Thymus (tissue), 11 donors: ENCODE results near the gene LARP7. TPM values are rescaled to one million over a fixed set of nuclear protein-coding genes. Genes with fewer than 3 reads are reported as not detected.
"Not testable (repeated sequence)": the region's sequence is repeated elsewhere in the genome, so short reads cannot be mapped to it uniquely, and the experiment has no call there.

Experiments used
- DNase-seq, 9 donors: peaks; one replicate each; pipeline ENCODE4 v3.0.0-alpha.2; 2013; ENCODE audit warnings: low spot score in 9 of 9, low read depth in 6 of 9, missing footprints in 1 of 9
- H3K27ac ChIP-seq, 2 donors: one replicate each; pipeline ENCODE4 v1.5.1; 2013; ENCODE audit warnings: control low read depth in 1 of 2, low read depth in 1 of 2, low read length in 1 of 2, mild to moderate bottlenecking in 1 of 2, moderate library complexity in 1 of 2
- H3K27me3 ChIP-seq, 2 donors: one replicate each; pipeline ENCODE4 v1.5.1; 2013; ENCODE audit warnings: low read length in 1 of 2; ENCODE audit not compliant: control insufficient read depth in 2 of 2, insufficient read depth in 1 of 2
- H3K36me3 ChIP-seq, 2 donors: one replicate each; pipeline ENCODE4 v1.5.1; 2013; ENCODE audit warnings: low read length in 1 of 2, mild to moderate bottlenecking in 1 of 2, moderate library complexity in 1 of 2; ENCODE audit not compliant: control insufficient read depth in 2 of 2, insufficient read depth in 2 of 2
- H3K4me1 ChIP-seq, 2 donors: one replicate each; pipeline ENCODE4 v1.5.1; 2013; ENCODE audit warnings: low read length in 2 of 2; ENCODE audit not compliant: control insufficient read depth in 2 of 2, insufficient read depth in 2 of 2
- H3K4me3 ChIP-seq, 2 donors: one replicate each; pipeline ENCODE4 v1.5.1; 2013; ENCODE audit warnings: low read length in 2 of 2, control low read depth in 1 of 2, mild to moderate bottlenecking in 1 of 2
- H3K9me3 ChIP-seq, 2 donors: one replicate each; pipeline ENCODE4 v1.5.1; 2013; ENCODE audit warnings: low read length in 1 of 2, mild to moderate bottlenecking in 1 of 2; ENCODE audit not compliant: control insufficient read depth in 2 of 2, insufficient read depth in 1 of 2
- WGBS: extraction: QIAGEN DNeasy Blood & Tissue Kit; methylation state at CpG from one replicate; pipeline ENCODE4 v1.1.7; 2013; 5-methylcytosine and 5-hydroxymethylcytosine counted together
- polyA plus RNA-seq: library from polyadenylated mRNA; stranded (reverse); fragments of 200-250 nt; gene quantifications from one replicate; pipeline ENCODE4 v1.2.3, GENCODE V29; 2013
- total RNA-seq: library from RNA; stranded (reverse); fragments of 120-200 nt; gene quantifications from one replicate; pipeline ENCODE4 v1.2.4, GENCODE V29; 2013
- donor health status: healthy.

Gene LARP7
- total and polyA plus RNA-seq, 2 donors = 74.3 to 77.1 TPM

DNA sequence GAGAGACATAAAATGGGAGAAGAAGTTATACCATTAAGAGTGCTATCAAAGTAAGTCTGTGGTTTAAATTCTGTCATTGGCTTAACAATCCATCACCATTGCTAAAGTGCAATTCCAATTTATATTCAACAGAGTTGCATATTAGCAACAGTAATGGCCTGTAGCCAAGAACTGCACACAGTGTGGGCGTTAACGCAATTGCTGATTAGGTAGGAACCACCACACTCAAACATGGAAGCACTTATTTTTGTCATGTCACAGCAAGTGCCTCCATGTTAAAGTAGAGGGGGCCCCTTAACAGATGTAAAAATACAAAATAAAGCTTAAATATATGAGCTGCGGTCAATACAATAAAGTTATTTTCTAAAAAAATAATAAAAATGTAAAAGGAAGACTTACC lies 10.8 kb downstream of the LARP7 start:
- Histone ChIP-seq H3K4me1 (no peaks in the 10 kb centered on the region), H3K36me3 (peaks cover 21 to 55% of the 10 kb centered on the region in 2 donors), H3K27ac (no peak overlapping the region), H3K27me3 (no peaks in the 10 kb centered on the region), H3K4me3 (no peak overlapping the region), H3K9me3 (no peaks in the 10 kb centered on the region)
- 98% methylated on average over 3 of the region's 3 CpGs for WGBS
- no peak for DNase-seq

- Histone ChIP-seq H3K4me3 (no peak overlapping the region), H3K36me3 (peaks cover 26 to 61% of the 10 kb centered on the region in 2 donors), H3K27ac (no peak overlapping the region), H3K27me3 (no peaks in the 10 kb centered on the region), H3K4me1 (no peaks in the 10 kb centered on the region), H3K9me3 (no peaks in the 10 kb centered on the region)
- 93% methylated on average over 3 of the region's 3 CpGs for WGBS
- no peak for DNase-seq
Observed at GRCh38 chr4:112648263-112649054, 11.5 kb downstream of the LARP7 start.

GRCh38 chr4:112649055-112649408 lies 12.1 kb downstream of the LARP7 start:
- DNase-seq = no peak
- Histone ChIP-seq H3K4me1 (no peaks in the 10 kb centered on the region), H3K27me3 (no peaks in the 10 kb centered on the region), H3K27ac (no peak overlapping the region), H3K4me3 (no peak overlapping the region), H3K9me3 (no peaks in the 10 kb centered on the region), H3K36me3 (peaks cover 28 to 67% of the 10 kb centered on the region in 2 donors)
- WGBS = 82% methylated on average over 2 of the region's 2 CpGs

GRCh38 chr4:112650332-112650731 lies 13.4 kb downstream of the LARP7 start:
- no peaks in the 10 kb centered on the region for H3K27me3 ChIP-seq
- DNase-seq = no peak
- no peaks in the 10 kb centered on the region for H3K9me3 ChIP-seq
- no peak overlapping the region for H3K4me3 ChIP-seq
- H3K27ac ChIP-seq = no peak overlapping the region
- WGBS = 96% methylated on average over 4 of the region's 4 CpGs
- H3K4me1 ChIP-seq = no peaks in the 10 kb centered on the region
- peaks cover 29 to 71% of the 10 kb centered on the region in 2 donors for H3K36me3 ChIP-seq

GRCh38 chr4:112651641-112652040 lies 14.7 kb downstream of the LARP7 start:
- Histone ChIP-seq H3K4me1 (no peaks in the 10 kb centered on the region), H3K27ac (no peak overlapping the region), H3K36me3 (peaks cover 26 to 67% of the 10 kb centered on the region in 2 donors), H3K4me3 (no peak overlapping the region), H3K9me3 (no peaks in the 10 kb centered on the region), H3K27me3 (no peaks in the 10 kb centered on the region)
- DNase-seq = no peak

- no peak overlapping the region for H3K27ac ChIP-seq
- no peaks in the 10 kb centered on the region for H3K4me1 ChIP-seq
- no peak for DNase-seq
- 95% methylated on average over 1 of the region's 1 CpG for WGBS
- H3K4me3 ChIP-seq = no peak overlapping the region
- peaks cover 24 to 61% of the 10 kb centered on the region in 2 donors for H3K36me3 ChIP-seq
- no peaks in the 10 kb centered on the region for H3K27me3 ChIP-seq
- H3K9me3 ChIP-seq = no peaks in the 10 kb centered on the region
Observed at GRCh38 chr4:112652216-112652615, 15.3 kb downstream of the LARP7 start.

- no peaks in the 10 kb centered on the region for H3K27me3 ChIP-seq
- H3K9me3 ChIP-seq = no peaks in the 10 kb centered on the region
- peaks cover 22 to 50% of the 10 kb centered on the region in 2 donors for H3K36me3 ChIP-seq
- H3K27ac ChIP-seq = no peak overlapping the region
- H3K4me3 ChIP-seq = no peak overlapping the region
- WGBS = 97% methylated on average over 5 of the region's 5 CpGs
- H3K4me1 ChIP-seq = no peaks in the 10 kb centered on the region
- DNase-seq = no peak
Observed at GRCh38 chr4:112655270-112655669, 18.3 kb downstream of the LARP7 start.

GRCh38 chr4:112656115-112656514 lies 19.2 kb downstream of the LARP7 start:
- peaks cover 19 to 46% of the 10 kb centered on the region in 2 donors for H3K36me3 ChIP-seq
- WGBS = over 99% methylated on average over 5 of the region's 5 CpGs
- H3K9me3 ChIP-seq, H3K4me3 ChIP-seq, H3K27ac ChIP-seq, H3K27me3 ChIP-seq, H3K4me1 ChIP-seq, DNase-seq: not testable (repeated sequence)

DNA sequence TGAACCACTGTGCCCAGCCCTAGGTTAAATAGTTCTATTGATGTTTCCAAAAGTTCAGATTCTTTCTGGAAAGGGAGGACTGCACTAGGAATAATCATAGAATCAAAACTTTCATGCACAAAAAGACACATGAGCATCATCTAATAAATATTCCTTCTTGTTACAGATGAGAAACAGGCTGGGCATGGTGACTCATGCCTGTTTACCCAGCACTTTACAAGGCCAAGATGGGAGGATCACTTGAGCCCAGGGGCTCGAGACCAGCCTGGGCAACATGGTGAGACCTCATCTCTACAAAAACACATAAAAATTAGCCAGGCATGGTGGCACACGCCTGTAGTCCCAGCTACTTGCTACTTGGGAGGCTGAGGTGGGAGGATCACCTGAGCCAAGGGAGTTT lies 27.7 kb downstream of the LARP7 start:
- Histone ChIP-seq H3K27me3 (no peaks in the 10 kb centered on the region), H3K36me3 (no peaks in the 10 kb centered on the region), H3K27ac (no peak overlapping the region), H3K4me1 (no peaks in the 10 kb centered on the region), H3K9me3 (no peaks in the 10 kb centered on the region), H3K4me3 (no peak overlapping the region)
- 99% methylated on average over 2 of the region's 2 CpGs for WGBS
- no peak for DNase-seq
